Osteoblast (primary cell): ENCODE results near the gene MSH5. TPM values are rescaled to one million over a fixed set of nuclear protein-coding genes. Genes with fewer than 3 reads are reported as not detected.
A peak's percentile ranks its signal among the peaks of the same experiment; 100 is the strongest.

Experiments
- DNase-seq: peaks from one replicate; pipeline ENCODE4 v3.0.0; 2011; ENCODE audit warnings: low spot score, mixed read lengths; ENCODE audit not compliant: insufficient read length; ENCODE audit errors: missing footprints
- H2AFZ ChIP-seq: 2 replicates; pipeline ENCODE4 v1.6.0; 2011; ENCODE audit warnings: mild to moderate bottlenecking, low read length
- H3K27ac ChIP-seq: 2 replicates; pipeline ENCODE4 v1.5.1; 2011; ENCODE audit warnings: mild to moderate bottlenecking, low read depth, low read length, moderate library complexity
- H3K27me3 ChIP-seq: 2 replicates; pipeline ENCODE4 v1.6.0; 2012; ENCODE audit warnings: mild to moderate bottlenecking, control low read depth, inconsistent platforms, low read length, moderate library complexity; ENCODE audit not compliant: insufficient read depth
- H3K36me3 ChIP-seq: 2 replicates; pipeline ENCODE4 v1.5.1; 2011; ENCODE audit warnings: mild to moderate bottlenecking, low read length, control low read depth, moderate library complexity; ENCODE audit not compliant: insufficient read depth
- H3K4me1 ChIP-seq: 2 replicates; pipeline ENCODE4 v1.5.1; 2011; ENCODE audit warnings: mild to moderate bottlenecking, low read length, control low read depth, moderate library complexity; ENCODE audit not compliant: insufficient read depth
- H3K4me2 ChIP-seq: 2 replicates; pipeline ENCODE4 v1.6.0; 2011; ENCODE audit warnings: mild to moderate bottlenecking, low read length; ENCODE audit not compliant: insufficient read depth
- H3K4me3 ChIP-seq: fragments of 200-600 bp; sonication (generic); 3 replicates; pipeline ENCODE4 v1.5.1; 2012; ENCODE audit warnings: mild to moderate bottlenecking, low read length, inconsistent platforms; ENCODE audit not compliant: insufficient read depth
- H3K79me2 ChIP-seq: 2 replicates; pipeline ENCODE4 v1.6.0; 2012; ENCODE audit warnings: mild to moderate bottlenecking, low read length, control low read depth, inconsistent platforms; ENCODE audit not compliant: insufficient read depth
- H3K9me3 ChIP-seq: 2 replicates; pipeline ENCODE4 v1.5.1; 2011; ENCODE audit warnings: low read depth, low read length, control low read depth
- H4K20me1 ChIP-seq: 2 replicates; pipeline ENCODE4 v1.6.0; 2012; ENCODE audit warnings: mild to moderate bottlenecking, low read length, control low read depth; ENCODE audit not compliant: insufficient read depth
- total RNA-seq: library from RNA; depleted of rRNA; stranded (reverse); fragments of >200 nt; gene quantifications from 2 replicates; pipeline ENCODE4 v1.2.3, GENCODE V29; 2012
- TF ChIP-seq, protein P1 (sequence below): IDR thresholded peaks from 2 replicates; pipeline ENCODE4 v1.5.1; 2011; ENCODE audit warnings: mild to moderate bottlenecking, low read depth, low read length, moderate library complexity; ENCODE audit errors: extremely low read depth

Gene MSH5
- total RNA-seq, 1 donor = 13.0 TPM

DNA sequence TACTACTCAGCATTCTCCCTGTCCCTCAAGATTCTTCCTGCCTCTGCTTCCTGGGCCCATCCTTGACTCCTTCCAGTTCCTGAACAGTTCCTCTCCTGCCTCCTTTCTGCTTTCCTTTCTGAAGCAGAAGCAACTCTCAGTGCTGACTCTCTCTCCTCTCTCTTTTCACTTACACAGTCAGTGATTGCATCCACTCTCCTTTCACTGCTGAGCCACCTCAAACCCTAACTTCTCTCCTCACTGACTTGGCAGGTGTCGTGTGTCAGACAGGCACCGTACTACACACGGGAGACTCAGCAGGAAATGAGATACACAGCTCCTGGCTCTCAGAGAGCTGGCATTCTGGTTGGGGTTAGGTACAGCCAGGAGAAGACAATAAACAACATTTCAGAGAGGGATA is 42.2 kb upstream of the MSH5 start:
- DNase-seq = peak; percentile 83
- Histone ChIP-seq H3K9me3 (no peaks in the 10 kb centered on the region), H3K36me3 (peaks cover 38% of the 10 kb centered on the region), H3K4me2 (no peak overlapping the region), H3K27me3 (no peaks in the 10 kb centered on the region), H3K4me1 (peaks cover 10% of the 10 kb centered on the region), H3K79me2 (peaks cover 36% of the 10 kb centered on the region), H2AFZ (no peak overlapping the region), H4K20me1 (peaks cover 13% of the 10 kb centered on the region), H3K4me3 (no peak overlapping the region), H3K27ac (peak overlapping the region; percentile 51)
- TF ChIP-seq, protein P1, sequence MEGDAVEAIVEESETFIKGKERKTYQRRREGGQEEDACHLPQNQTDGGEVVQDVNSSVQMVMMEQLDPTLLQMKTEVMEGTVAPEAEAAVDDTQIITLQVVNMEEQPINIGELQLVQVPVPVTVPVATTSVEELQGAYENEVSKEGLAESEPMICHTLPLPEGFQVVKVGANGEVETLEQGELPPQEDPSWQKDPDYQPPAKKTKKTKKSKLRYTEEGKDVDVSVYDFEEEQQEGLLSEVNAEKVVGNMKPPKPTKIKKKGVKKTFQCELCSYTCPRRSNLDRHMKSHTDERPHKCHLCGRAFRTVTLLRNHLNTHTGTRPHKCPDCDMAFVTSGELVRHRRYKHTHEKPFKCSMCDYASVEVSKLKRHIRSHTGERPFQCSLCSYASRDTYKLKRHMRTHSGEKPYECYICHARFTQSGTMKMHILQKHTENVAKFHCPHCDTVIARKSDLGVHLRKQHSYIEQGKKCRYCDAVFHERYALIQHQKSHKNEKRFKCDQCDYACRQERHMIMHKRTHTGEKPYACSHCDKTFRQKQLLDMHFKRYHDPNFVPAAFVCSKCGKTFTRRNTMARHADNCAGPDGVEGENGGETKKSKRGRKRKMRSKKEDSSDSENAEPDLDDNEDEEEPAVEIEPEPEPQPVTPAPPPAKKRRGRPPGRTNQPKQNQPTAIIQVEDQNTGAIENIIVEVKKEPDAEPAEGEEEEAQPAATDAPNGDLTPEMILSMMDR = no peak

DNA sequence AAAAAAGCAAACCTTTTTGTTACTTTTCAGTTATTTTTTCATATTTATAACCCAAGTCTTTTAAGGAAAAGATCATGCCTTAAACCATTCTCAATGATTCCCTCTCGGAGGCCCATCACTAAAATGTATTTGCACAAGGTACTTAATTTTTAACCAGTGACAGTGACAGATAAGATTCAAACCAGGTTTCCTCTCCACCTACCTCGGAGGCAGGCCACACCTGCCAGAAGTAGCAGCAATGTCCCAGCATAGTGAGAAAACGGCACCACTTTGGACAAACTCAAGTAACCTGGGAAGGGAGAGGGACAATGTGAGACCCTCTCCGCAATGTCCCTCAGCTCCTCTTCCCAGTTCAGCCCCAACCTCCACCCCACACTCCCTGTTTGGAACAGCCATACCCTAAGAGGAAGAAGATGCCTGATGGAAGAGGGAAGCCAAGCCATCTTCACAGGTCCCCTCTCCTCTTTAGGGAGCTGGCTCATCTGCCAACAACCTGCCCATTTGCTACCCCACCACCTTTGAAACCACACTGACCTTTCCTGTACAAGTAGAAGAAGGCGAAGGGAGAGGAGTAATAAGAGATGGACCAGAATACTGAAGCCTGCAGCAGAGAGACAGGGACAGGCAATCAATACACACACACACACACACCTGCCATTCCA is 38.9 kb upstream of the MSH5 start:
- peaks cover 39% of the 10 kb centered on the region for H3K79me2 ChIP-seq
- peaks cover 10% of the 10 kb centered on the region for H3K4me1 ChIP-seq
- no peak overlapping the region for H3K4me3 ChIP-seq
- no peaks in the 10 kb centered on the region for H3K27me3 ChIP-seq
- H3K36me3 ChIP-seq = peaks cover 22% of the 10 kb centered on the region
- H3K9me3 ChIP-seq = no peaks in the 10 kb centered on the region
- no peak overlapping the region for H3K27ac ChIP-seq
- no peak for DNase-seq
- TF ChIP-seq, protein P1 = no peak
- H4K20me1 ChIP-seq = peaks cover 13% of the 10 kb centered on the region
- peak overlapping the region; percentile 92 for H3K4me2 ChIP-seq
- no peak overlapping the region for H2AFZ ChIP-seq

DNA sequence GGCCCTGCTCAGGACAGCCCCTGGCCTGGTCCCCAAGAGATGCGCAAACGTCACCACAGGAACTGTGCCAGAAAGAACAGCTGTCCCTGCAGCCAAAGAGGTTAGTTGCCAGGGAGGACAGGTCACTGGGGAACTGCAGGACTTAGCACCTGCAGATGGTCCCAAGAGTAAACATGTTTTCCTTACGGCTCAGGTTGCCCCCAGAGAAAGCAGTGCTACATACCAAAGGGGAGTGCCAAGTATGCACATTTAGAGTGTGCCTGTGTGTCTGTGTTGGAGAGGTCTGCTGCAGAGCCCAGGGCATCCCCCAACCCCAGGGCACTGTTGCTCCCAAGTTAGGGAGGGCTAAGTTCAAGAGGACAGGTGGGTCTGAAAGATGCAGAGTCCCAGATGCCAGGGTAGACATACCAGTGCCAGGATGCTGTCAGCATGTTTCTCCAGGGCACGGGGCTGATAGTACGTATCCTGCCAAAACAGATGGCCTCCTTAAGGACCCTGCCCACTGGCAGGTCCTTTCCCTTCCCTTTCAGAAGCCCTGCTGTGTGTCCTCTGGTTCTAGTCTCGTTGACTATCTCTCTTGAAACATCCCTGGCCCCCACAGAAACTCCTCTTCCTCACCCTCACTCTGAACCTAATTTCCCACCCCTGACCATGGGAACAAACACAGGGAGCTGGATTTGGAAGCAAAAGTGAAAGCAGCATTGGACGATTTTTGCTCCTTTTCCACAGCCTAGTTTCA is 38.0 kb upstream of the MSH5 start:
- Histone ChIP-seq H3K9me3 (no peaks in the 10 kb centered on the region), H3K79me2 (peaks cover 39% of the 10 kb centered on the region), H4K20me1 (peaks cover 13% of the 10 kb centered on the region), H3K27ac (peak overlapping the region; percentile 94), H3K27me3 (no peaks in the 10 kb centered on the region), H3K4me1 (peaks cover 10% of the 10 kb centered on the region), H2AFZ (peak overlapping the region; percentile 83), H3K36me3 (peaks cover 17% of the 10 kb centered on the region), H3K4me3 (peak overlapping the region; percentile 88), H3K4me2 (peak overlapping the region; percentile 92)
- TF ChIP-seq, protein P1 = no peak
- peak; percentile 61 for DNase-seq

DNA sequence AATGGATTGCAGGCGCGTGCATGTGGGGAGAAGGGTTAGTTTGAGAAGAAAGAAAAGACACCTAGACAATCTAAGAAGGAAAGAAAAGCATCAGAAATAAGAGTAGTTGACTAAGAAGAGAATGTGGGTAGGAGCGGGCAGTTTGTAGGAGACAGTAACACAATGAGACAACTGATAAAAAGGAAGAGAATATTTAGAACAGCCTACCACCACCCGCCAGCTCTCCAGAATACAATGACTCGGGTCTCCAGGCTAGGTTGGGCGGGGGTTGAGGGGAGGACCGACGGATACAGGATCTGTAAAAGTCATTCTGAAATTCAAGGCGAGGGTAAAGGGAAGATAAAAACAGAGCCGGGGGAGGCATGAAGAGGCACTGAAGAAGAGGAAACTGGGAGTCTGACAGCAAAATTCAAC is 37.4 kb upstream of the MSH5 start:
- no peaks in the 10 kb centered on the region for H3K27me3 ChIP-seq
- peak overlapping the region; percentile 83 for H2AFZ ChIP-seq
- H3K79me2 ChIP-seq = peaks cover 39% of the 10 kb centered on the region
- H4K20me1 ChIP-seq = peaks cover 11% of the 10 kb centered on the region
- peak overlapping the region; percentile 92 for H3K4me2 ChIP-seq
- H3K4me3 ChIP-seq = peak overlapping the region; percentile 88
- H3K27ac ChIP-seq = peak overlapping the region; percentile 94
- H3K9me3 ChIP-seq = no peaks in the 10 kb centered on the region
- peak; percentile 76 for DNase-seq
- peaks cover 13% of the 10 kb centered on the region for H3K36me3 ChIP-seq
- TF ChIP-seq, protein P1 = no peak
- H3K4me1 ChIP-seq = peaks cover 10% of the 10 kb centered on the region
